Stomach (tissue), 9 donors: ENCODE data around the gene DDAH1. TPM values are rescaled to one million over a fixed set of nuclear protein-coding genes. Genes with fewer than 3 reads are reported as not detected.

Source experiments
- DNase-seq, 2 donors: peaks; one replicate each; pipeline versions ENCODE4 v3.0.0 to v3.0.0-alpha.2; 2013 to 2019
- H3K27ac ChIP-seq, 5 donors: fragments of 200-600 bp in 4 of 5; sonication (generic) in 4 of 5; one replicate each; pipeline ENCODE4 v1.5.1; 2013 to 2019; ENCODE audit warnings: mild to moderate bottlenecking in 1 of 5, moderate library complexity in 1 of 5
- H3K27me3 ChIP-seq, 3 donors: fragments of 200-600 bp; sonication (generic); one replicate each; pipeline ENCODE4 v1.5.1; 2017 to 2019; ENCODE audit warnings: mixed run types in 1 of 3
- H3K36me3 ChIP-seq, 4 donors: fragments of 200-600 bp; sonication (generic); 1 replicate in 3 of 4; 2 replicates in 1 of 4; pipeline ENCODE4 v1.5.1; 2016 to 2019
- H3K4me1 ChIP-seq, 4 donors: fragments of 200-600 bp; sonication (generic); one replicate each; pipeline ENCODE4 v1.5.1; 2016 to 2019
- H3K4me3 ChIP-seq, 4 donors: fragments of 200-600 bp; sonication (generic) in 3 of 4; one replicate each; pipeline ENCODE4 v1.5.1; 2016 to 2019; ENCODE audit warnings: mild to moderate bottlenecking in 1 of 4
- H3K9me3 ChIP-seq, 4 donors: fragments of 200-600 bp; sonication (generic); one replicate each; pipeline ENCODE4 v1.5.1; 2016 to 2019
- CTCF ChIP-seq, 7 experiments: fragments of 450-650 bp in 4 of 7; fragments of 200-600 bp in 3 of 7; sonication (generic) in 3 of 7; IDR thresholded peaks; one replicate each; pipeline ENCODE4 v1.5.1; 2016 to 2019; ENCODE audit warnings: antibody characterized with exemption in 7 of 7, control low read depth in 2 of 7, mild to moderate bottlenecking in 1 of 7
- EP300 ChIP-seq: sonication (generic); formaldehyde crosslinking; IDR thresholded peaks from one replicate; pipeline ENCODE4 v1.6.1; 2017; ENCODE audit warnings: antibody characterized with exemption
- POLR2A ChIP-seq, 4 donors: fragments of 450-650 bp; IDR thresholded peaks; one replicate each; pipeline ENCODE4 v1.6.1; 2016; ENCODE audit warnings: antibody characterized with exemption in 4 of 4, control low read depth in 2 of 4, mild to moderate bottlenecking in 1 of 4, moderate library complexity in 1 of 4
- POLR2AphosphoS5 ChIP-seq, 3 donors: sonication (generic); formaldehyde crosslinking; IDR thresholded peaks; one replicate each; pipeline ENCODE4 v1.6.1; 2016; ENCODE audit warnings: antibody characterized with exemption in 3 of 3
- WGBS, 5 donors: extraction: QIAGEN DNeasy Blood & Tissue Kit in 3 of 5; methylation state at CpG; one replicate each; pipeline versions ENCODE4 v1.1.5 to v1.1.7; 2013 to 2018; 5-methylcytosine and 5-hydroxymethylcytosine counted together
- intact Hi-C: fragments of 100-400 bp; cut with DNase I; formaldehyde crosslinking; loops from one replicate; pipeline ENCODE4 v1.15.1; 2023; ENCODE audit warnings: low total_unique reads
- polyA plus RNA-seq, 3 donors: library from polyadenylated mRNA; stranded (reverse); fragments of 200-250 nt; gene quantifications; one replicate each; pipeline ENCODE4 v1.2.3, GENCODE V29; 2013
- total RNA-seq, 5 donors: library from RNA; depleted of rRNA; stranded (reverse); fragments of >200 nt; gene quantifications; one replicate each; pipeline versions ENCODE4 v1.1.0 to v1.2.3, GENCODE V29; 2014 to 2016
- donor health status: healthy with polysubstance abuse.
- donor health status: Bipolar disorder and iron deficiency.
- donor health status: healthy.

The DDAH1 gene
- total and polyA plus RNA-seq, 8 donors = 10.6 to 113 (median 42.3) TPM

DNA sequence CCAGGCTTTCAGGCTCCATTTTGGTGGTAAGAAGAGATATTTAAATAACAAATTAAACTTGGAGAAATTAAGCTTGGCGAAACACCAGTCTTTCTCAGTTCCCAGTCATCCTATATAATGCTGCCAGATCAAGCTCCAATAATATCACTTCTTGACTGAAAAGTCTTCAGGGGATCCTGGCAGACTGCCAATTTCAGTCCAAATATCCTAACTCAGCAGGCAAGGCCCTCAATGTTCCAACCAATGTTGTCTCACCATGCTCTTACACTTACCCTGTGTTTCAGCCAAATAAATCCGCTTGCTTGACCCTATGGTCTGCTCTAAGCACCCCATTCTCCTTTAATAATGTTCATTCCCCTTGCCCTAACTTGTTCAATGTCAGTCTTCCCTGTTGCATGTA, 148.6 kb downstream of the DDAH1 start:
- no peak for DNase-seq
- WGBS, 5 donors = 87 to 100% (median 96%) methylated on average over 2 of the region's 2 CpGs
- Histone ChIP-seq H3K36me3 (peaks cover 0 to 10% (median 4%) of the 10 kb centered on the region in 4 donors), H3K4me3 (no peak overlapping the region), H3K4me1 (peaks cover 0 to 6% (median 0%) of the 10 kb centered on the region in 4 donors), H3K27ac (no peak overlapping the region), H3K9me3 (no peaks in the 10 kb centered on the region), H3K27me3 (no peaks in the 10 kb centered on the region)
- intact Hi-C loops = no loop called here
- TF ChIP-seq POLR2A (IDR thresholded peaks at IDR 0.05) (no peak), EP300 (no peak), POLR2AphosphoS5 (IDR thresholded peaks at IDR 0.05) (no peak), CTCF (IDR thresholded peaks at IDR 0.05) (no peak)

DNA sequence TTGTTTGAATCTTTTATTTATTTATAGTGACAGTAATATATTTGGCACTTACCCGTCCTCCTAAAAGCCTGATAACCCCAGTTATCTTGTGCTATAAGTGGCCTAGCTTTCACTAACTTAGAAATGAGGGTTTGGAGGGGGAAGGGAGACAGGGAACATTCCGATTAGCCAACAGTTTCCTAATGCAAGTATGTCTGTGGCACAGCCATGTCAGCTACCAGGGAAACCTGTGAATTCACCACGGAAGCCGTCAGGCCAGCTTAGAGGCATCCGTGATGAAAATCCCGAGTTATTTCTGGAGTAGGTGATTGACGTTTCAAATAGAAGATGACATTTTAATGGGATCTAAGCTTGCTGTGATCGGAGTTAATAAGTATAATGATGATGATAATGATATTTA, 149.2 kb downstream of the DDAH1 start:
- Histone ChIP-seq H3K4me1 (peaks cover 0 to 6% (median 0%) of the 10 kb centered on the region in 4 donors), H3K4me3 (no peak overlapping the region), H3K9me3 (no peaks in the 10 kb centered on the region), H3K36me3 (peaks cover 0 to 10% (median 2%) of the 10 kb centered on the region in 4 donors), H3K27me3 (no peaks in the 10 kb centered on the region), H3K27ac (no peak overlapping the region)
- intact Hi-C loops = no loop called here
- DNase-seq = no peak
- TF ChIP-seq POLR2AphosphoS5 (IDR thresholded peaks at IDR 0.05) (no peak), EP300 (no peak), POLR2A (IDR thresholded peaks at IDR 0.05) (no peak), CTCF (IDR thresholded peaks at IDR 0.05) (no peak)
- 72 to 85% (median 78%) methylated on average over 8 of the region's 8 CpGs for WGBS, 5 donors

GRCh38 chr1:85314726-85315125, 150.2 kb downstream of the DDAH1 start:
- Histone ChIP-seq H3K36me3 (peaks cover 0 to under 1% (median 0%) of the 10 kb centered on the region in 4 donors), H3K4me3 (no peak overlapping the region), H3K27ac (peak overlapping the region in 2 of 5 donors; percentile 31 to 57), H3K9me3 (no peaks in the 10 kb centered on the region), H3K27me3 (no peaks in the 10 kb centered on the region), H3K4me1 (peaks cover 0 to 6% (median 0%) of the 10 kb centered on the region in 4 donors)
- no peak for DNase-seq
- intact Hi-C loops = no loop called here
- TF ChIP-seq POLR2AphosphoS5 (IDR thresholded peaks at IDR 0.05) (no peak), POLR2A (IDR thresholded peaks at IDR 0.05) (no peak), EP300 (no peak), CTCF (IDR thresholded peaks at IDR 0.05) (no peak)

DNA sequence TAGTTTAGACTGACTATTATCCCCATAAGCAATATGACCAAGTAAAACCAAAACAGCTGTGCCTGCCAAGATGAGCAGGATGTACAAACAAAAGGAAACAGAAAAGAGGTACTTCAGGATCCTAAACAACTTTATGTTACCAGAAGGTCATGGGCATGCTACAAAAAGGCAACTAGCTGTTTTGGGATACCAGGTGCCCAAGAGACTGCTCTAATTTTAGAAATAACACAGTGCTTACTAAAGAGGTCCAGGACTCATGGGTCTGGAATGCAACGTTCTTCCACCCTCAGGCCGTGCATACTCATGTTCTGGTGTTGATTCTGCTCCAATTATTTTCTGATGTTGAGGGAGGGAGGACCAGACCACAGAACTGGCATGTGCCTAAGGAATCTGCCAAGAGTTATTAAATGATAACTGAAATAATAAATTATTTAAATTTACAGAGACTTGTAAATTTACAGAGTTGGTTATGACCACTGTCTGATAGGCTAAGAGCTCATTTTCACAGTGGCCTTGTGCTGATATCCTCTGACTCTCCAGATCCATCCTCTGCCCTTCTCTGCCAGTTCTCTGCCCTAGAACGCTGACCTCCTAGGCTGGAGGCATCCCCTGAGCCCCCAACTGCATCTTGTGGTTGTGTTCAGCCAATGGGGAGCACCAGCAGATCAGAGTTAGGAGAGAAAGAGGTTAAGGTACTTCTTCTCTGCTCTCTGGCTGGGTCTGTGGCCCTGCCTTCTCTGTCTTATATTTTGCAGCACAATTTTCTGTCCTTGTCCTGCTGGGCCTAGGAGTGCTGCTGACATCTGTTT, 150.9 kb downstream of the DDAH1 start:
- TF ChIP-seq POLR2AphosphoS5 (IDR thresholded peaks at IDR 0.05) (peak in 1 of 3 donors; percentile 31), POLR2A (IDR thresholded peaks at IDR 0.05) (no peak), EP300 (no peak), CTCF (IDR thresholded peaks at IDR 0.05) (no peak)
- WGBS, 5 donors = 48 to 80% (median 64%) methylated on average over 3 of the region's 3 CpGs
- Histone ChIP-seq H3K36me3 (no peaks in the 10 kb centered on the region), H3K9me3 (no peaks in the 10 kb centered on the region), H3K4me3 (no peak overlapping the region), H3K4me1 (peaks cover 0 to 6% (median 0%) of the 10 kb centered on the region in 4 donors), H3K27me3 (no peaks in the 10 kb centered on the region), H3K27ac (peak overlapping the region; percentile 16 to 57 (median 31))
- DNase-seq = no peak
- intact Hi-C loops = no loop called here
